Hepatocyte (in vitro differentiated cells): ENCODE measurements around the gene AVPR2. TPM values are rescaled to one million over a fixed set of nuclear protein-coding genes. Genes with fewer than 3 reads are reported as not detected.

ENCODE experiments used
- DNase-seq: peaks from one replicate; pipeline ENCODE4 v3.0.0-alpha.2; 2016; ENCODE audit warnings: low spot score
- H2AFZ ChIP-seq: fragments of 200-600 bp; sonication (generic); 2 replicates; pipeline ENCODE4 v1.6.0; 2016; ENCODE audit warnings: antibody characterized with exemption, mild to moderate bottlenecking
- H3K27ac ChIP-seq: fragments of 200-600 bp; sonication (generic); 2 replicates; pipeline ENCODE4 v1.5.1; 2016; ENCODE audit warnings: mild to moderate bottlenecking
- H3K27me3 ChIP-seq: fragments of 200-600 bp; sonication (generic); 2 replicates; pipeline ENCODE4 v1.6.1; 2016
- H3K36me3 ChIP-seq: fragments of 200-600 bp; sonication (generic); replicated peaks from 2 replicates; pipeline ENCODE4 v1.5.1; 2016; ENCODE audit warnings: low read depth; ENCODE audit not compliant: insufficient read depth
- H3K4me1 ChIP-seq: fragments of 200-600 bp; sonication (generic); 2 replicates; pipeline ENCODE4 v1.5.1; 2016; ENCODE audit warnings: mild to moderate bottlenecking, moderate library complexity; ENCODE audit not compliant: insufficient read depth
- H3K4me2 ChIP-seq: fragments of 200-600 bp; sonication (generic); 2 replicates; pipeline ENCODE4 v1.6.0; 2016
- H3K4me3 ChIP-seq: fragments of 200-600 bp; sonication (generic); 2 replicates; pipeline ENCODE4 v1.5.1; 2016; ENCODE audit warnings: mild to moderate bottlenecking
- H3K79me2 ChIP-seq: fragments of 200-600 bp; sonication (generic); 2 replicates; pipeline ENCODE4 v1.6.0; 2017; ENCODE audit warnings: mild to moderate bottlenecking
- H3K9me2 ChIP-seq: fragments of 200-600 bp; sonication (generic); replicated peaks from 2 replicates; pipeline ENCODE4 v1.6.0; 2017; ENCODE audit warnings: mild to moderate bottlenecking; ENCODE audit not compliant: insufficient read depth
- H3K9me3 ChIP-seq: fragments of 200-600 bp; sonication (generic); 2 replicates; pipeline ENCODE4 v1.5.1; 2016; ENCODE audit warnings: low read depth, mild to moderate bottlenecking
- H4K20me1 ChIP-seq: fragments of 200-600 bp; sonication (generic); 2 replicates; pipeline ENCODE4 v1.6.0; 2016; ENCODE audit warnings: mild to moderate bottlenecking; ENCODE audit not compliant: insufficient read depth, poor library complexity, severe bottlenecking
- EZH2 ChIP-seq: fragments of 200-600 bp; sonication (generic); IDR thresholded peaks from 2 replicates; pipeline ENCODE4 v1.6.1; 2016; ENCODE audit warnings: antibody characterized with exemption, mild to moderate bottlenecking, borderline replicate concordance
- EZH2phosphoT487 ChIP-seq: fragments of 200-600 bp; sonication (generic); IDR thresholded peaks from one replicate; pipeline ENCODE4 v1.6.1; 2018; ENCODE audit warnings: antibody characterized with exemption, mild to moderate bottlenecking, low read depth, moderate library complexity; ENCODE audit not compliant: unreplicated experiment, severe bottlenecking
- WGBS: methylation state at CpG from one replicate; pipeline ENCODE4 v1.1.6; 2016; ENCODE audit warnings: low lambda C conversion rate; ENCODE audit errors: missing lambda C conversion rate; 5-methylcytosine and 5-hydroxymethylcytosine counted together
- polyA plus RNA-seq: library from polyadenylated mRNA; unstranded; fragments of >200 nt; fragmentation: Nextera tagmentation; extraction: Ambion mirVana; gene quantifications from 2 replicates; pipeline ENCODE4 v1.2.1, GENCODE V29; 2016
- total RNA-seq: library from RNA; depleted of rRNA; stranded (reverse); fragments of >200 nt; gene quantifications from 2 replicates; pipeline ENCODE4 v1.2.3, GENCODE V29; 2014
- TF ChIP-seq, protein P1 (sequence below): fragments of 200-600 bp; sonication (generic); IDR thresholded peaks from 2 replicates; pipeline ENCODE4 v1.5.1; 2016; ENCODE audit warnings: antibody characterized with exemption, mild to moderate bottlenecking; ENCODE audit not compliant: poor library complexity

AVPR2 gene
- total and polyA plus RNA-seq, 2 experiments from 2014 or later, result not detected

DNA sequence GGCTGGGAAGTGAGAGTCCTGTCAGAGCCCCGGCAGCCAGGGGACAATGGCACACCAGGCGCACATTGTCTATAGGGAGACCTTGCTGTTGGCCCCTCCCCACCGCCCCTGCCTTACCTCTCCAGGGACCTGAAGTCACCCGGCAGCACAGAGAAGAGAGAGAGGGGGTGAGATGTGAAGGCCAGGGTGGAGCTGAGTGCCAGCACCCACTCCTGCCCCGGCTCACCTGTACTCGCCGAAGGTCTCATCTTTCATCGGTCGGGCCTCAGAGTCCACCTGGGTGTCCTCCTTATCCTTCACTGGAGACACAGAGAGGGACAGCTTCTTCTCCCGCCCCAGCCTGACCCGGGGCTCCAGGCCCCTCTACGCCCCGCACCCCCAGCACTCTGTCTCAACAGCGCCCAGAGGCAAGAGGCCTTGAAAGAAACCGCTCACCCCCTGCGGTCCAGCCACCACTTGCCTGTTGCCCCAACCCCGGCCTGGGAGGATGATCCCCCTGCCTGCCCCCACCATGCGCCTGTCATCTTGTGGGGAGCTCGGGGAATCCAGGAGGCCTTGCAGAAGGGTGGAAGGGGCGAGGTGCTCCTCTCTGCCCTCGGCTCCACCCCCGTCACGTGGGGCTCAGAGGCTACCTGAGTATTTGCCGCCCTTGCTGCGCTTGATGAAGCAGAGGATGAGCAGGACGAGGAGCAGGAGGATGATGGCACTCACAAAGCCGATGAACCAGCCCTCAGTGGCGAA, 41.1 kb upstream of the AVPR2 start:
- no peaks in the 10 kb centered on the region for H3K79me2 ChIP-seq
- no peaks in the 10 kb centered on the region for H4K20me1 ChIP-seq
- H3K9me3 ChIP-seq, result no peaks in the 10 kb centered on the region
- H3K4me2 ChIP-seq, result no peak overlapping the region
- WGBS, result 79% methylated on average over 25 of the region's 28 CpGs
- no peak overlapping the region for H3K27ac ChIP-seq
- H2AFZ ChIP-seq, result no peak overlapping the region
- no peaks in the 10 kb centered on the region for H3K9me2 ChIP-seq
- H3K4me3 ChIP-seq, result no peak overlapping the region
- H3K27me3 ChIP-seq, result no peaks in the 10 kb centered on the region
- DNase-seq, result no peak
- H3K4me1 ChIP-seq, result no peaks in the 10 kb centered on the region
- H3K36me3 ChIP-seq, result no peaks in the 10 kb centered on the region
- TF ChIP-seq EZH2phosphoT487 (no peak), EZH2 (no peak)
- TF ChIP-seq, protein P1, sequence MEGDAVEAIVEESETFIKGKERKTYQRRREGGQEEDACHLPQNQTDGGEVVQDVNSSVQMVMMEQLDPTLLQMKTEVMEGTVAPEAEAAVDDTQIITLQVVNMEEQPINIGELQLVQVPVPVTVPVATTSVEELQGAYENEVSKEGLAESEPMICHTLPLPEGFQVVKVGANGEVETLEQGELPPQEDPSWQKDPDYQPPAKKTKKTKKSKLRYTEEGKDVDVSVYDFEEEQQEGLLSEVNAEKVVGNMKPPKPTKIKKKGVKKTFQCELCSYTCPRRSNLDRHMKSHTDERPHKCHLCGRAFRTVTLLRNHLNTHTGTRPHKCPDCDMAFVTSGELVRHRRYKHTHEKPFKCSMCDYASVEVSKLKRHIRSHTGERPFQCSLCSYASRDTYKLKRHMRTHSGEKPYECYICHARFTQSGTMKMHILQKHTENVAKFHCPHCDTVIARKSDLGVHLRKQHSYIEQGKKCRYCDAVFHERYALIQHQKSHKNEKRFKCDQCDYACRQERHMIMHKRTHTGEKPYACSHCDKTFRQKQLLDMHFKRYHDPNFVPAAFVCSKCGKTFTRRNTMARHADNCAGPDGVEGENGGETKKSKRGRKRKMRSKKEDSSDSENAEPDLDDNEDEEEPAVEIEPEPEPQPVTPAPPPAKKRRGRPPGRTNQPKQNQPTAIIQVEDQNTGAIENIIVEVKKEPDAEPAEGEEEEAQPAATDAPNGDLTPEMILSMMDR, result no peak

DNA sequence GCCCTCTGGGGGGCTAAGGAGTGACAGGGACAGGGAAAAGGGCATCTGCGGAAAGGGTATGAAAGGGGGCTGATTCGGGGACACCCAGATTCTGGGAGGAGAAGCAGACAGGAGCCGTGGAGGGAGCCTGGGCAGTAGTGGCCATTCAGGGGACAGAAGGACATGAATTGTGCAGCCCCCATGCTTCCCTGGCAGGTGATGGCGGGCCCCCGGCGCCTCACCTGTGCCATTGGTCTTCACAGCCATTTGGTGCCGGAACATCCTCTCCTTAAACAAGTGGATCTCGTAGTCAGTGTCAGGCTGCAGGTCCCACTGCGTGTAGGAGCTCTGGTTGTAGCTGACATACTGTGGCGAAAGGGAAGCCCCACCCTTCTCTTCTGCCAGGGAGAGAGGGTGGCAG, 40.4 kb upstream of the AVPR2 start:
- Histone ChIP-seq H3K27ac (no peak overlapping the region), H3K4me1 (no peaks in the 10 kb centered on the region), H3K4me3 (no peak overlapping the region), H3K9me3 (no peaks in the 10 kb centered on the region), H3K79me2 (no peaks in the 10 kb centered on the region), H2AFZ (no peak overlapping the region), H3K36me3 (no peaks in the 10 kb centered on the region), H3K9me2 (no peaks in the 10 kb centered on the region), H4K20me1 (no peaks in the 10 kb centered on the region), H3K27me3 (no peaks in the 10 kb centered on the region), H3K4me2 (no peak overlapping the region)
- WGBS, result 81% methylated on average over 10 of the region's 10 CpGs
- TF ChIP-seq, protein P1, result no peak
- no peak for TF ChIP-seq EZH2phosphoT487
- TF ChIP-seq EZH2, result no peak
- DNase-seq, result no peak

DNA sequence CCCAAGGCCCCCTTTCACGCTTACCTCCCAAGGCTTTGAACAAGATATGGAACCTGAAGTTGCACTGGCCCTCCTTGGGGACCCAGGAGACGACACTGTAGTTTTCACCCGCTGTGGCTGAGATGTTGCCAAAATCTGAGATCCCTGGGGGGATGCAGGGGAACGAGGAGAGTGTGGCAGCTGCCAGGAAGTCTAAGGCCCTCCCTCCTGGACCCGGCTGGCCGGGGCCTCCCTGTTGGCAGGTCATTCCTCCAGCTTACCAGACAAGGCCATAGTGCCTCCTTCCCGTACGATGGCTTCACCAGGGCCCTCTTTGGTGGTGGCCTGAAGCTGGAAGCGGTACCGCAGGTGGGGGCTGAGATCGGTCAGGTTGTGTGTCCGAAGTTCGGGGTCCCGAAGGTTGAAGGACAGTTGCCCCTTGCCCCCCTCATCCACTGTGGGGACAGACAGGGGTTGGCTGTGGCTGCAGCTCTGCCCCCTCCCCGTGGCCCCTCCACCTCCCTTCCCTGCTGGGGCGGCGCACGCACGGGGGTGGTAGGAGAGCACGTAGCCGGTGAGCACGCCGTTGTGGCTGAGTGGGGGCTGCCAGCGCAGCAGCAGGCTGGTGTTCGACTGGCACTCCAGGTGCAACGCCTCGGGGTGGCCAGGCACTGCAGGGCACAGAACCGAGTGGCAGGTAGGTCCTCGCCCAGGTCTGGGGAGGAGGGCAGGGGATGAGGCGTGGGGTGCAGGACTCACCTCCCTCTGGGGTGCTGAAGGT, 39.7 kb upstream of the AVPR2 start:
- Histone ChIP-seq H4K20me1 (no peaks in the 10 kb centered on the region), H3K9me2 (no peaks in the 10 kb centered on the region), H2AFZ (no peak overlapping the region), H3K27ac (no peak overlapping the region), H3K9me3 (no peaks in the 10 kb centered on the region), H3K36me3 (no peaks in the 10 kb centered on the region), H3K4me2 (no peak overlapping the region), H3K27me3 (no peaks in the 10 kb centered on the region), H3K4me1 (no peaks in the 10 kb centered on the region), H3K4me3 (no peak overlapping the region), H3K79me2 (no peaks in the 10 kb centered on the region)
- WGBS, result 89% methylated on average over 29 of the region's 30 CpGs
- TF ChIP-seq EZH2 (no peak), EZH2phosphoT487 (no peak)
- TF ChIP-seq, protein P1, result no peak
- DNase-seq, result no peak
